ENCODE measurements around the gene E2F8.

DNA sequence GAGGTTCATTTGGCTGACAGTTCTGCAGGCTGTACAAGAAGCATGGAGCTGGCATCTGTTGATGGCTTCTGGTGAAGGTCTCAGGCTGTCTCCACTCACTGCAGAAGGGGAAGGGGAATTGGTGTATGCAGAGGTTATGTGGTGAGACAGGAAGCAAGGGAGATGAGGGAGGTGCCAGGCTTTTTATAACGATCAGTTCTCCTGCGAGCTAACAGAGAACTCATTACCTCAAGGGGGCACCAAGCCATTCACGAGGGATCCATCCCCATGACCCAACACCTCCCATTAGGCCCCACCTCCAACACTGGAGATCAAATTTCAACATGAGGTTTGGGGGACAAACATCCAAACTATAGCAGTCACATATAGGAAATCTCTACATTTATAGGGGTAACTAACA lies 38.7 kb upstream of the E2F8 start:
- TF ChIP-seq EZH2phosphoT487 (IDR thresholded peaks at IDR 0.05; ENCODE audit: low read depth), result no peak
- TF ChIP-seq, protein P1, sequence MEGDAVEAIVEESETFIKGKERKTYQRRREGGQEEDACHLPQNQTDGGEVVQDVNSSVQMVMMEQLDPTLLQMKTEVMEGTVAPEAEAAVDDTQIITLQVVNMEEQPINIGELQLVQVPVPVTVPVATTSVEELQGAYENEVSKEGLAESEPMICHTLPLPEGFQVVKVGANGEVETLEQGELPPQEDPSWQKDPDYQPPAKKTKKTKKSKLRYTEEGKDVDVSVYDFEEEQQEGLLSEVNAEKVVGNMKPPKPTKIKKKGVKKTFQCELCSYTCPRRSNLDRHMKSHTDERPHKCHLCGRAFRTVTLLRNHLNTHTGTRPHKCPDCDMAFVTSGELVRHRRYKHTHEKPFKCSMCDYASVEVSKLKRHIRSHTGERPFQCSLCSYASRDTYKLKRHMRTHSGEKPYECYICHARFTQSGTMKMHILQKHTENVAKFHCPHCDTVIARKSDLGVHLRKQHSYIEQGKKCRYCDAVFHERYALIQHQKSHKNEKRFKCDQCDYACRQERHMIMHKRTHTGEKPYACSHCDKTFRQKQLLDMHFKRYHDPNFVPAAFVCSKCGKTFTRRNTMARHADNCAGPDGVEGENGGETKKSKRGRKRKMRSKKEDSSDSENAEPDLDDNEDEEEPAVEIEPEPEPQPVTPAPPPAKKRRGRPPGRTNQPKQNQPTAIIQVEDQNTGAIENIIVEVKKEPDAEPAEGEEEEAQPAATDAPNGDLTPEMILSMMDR (IDR thresholded peaks at IDR 0.05; ENCODE audit: low read depth, low read length), result no peak

All from OCI-LY3 (cell line).